ENCODE data around the gene CEMIP. TPM values are rescaled to one million over a fixed set of nuclear protein-coding genes. Genes with fewer than 3 reads are reported as not detected.

Gene CEMIP
- total and polyA plus RNA-seq, 2 of the 13 experiments (the other 11 are each of a cell fraction or from before 2014, with no cell fraction given) = 4.3 to 28.5 TPM

DNA sequence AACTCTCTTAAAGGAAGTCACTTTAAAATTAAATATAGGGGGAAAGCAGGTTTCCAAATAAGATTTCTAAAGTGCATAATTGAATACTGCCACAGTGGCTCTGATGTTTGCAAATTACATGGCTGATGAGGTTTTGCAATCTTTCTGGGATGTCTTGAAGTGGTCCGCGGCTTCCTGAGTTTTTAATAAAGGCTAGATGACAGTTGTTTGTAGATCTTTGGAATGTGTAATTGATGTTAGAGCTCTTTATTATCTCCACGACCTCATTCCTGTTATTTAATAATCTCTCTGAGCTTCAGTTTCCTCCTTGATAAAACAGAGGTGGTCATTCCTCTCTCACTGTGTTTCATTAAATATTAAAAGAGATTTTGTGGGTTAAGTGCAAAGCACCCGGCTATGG lies 27.0 kb upstream of the CEMIP start:
- FAIRE-seq (no peak), ATAC-seq (no peak)
- intact Hi-C loops (cut with micrococcal nuclease; ENCODE audit: unreplicated experiment) = no loop called here

More for the DNA sequence above, 27.0 kb upstream of the CEMIP start:
- no peaks in the 10 kb centered on the region for H3K9me3 ChIP-seq (ENCODE audit: low read length)
- no peak overlapping the region for H3K27ac ChIP-seq (ENCODE audit: extremely low read length, insufficient read depth, low read length)
- no peaks in the 10 kb centered on the region for H3K27me3 ChIP-seq (ENCODE audit: control insufficient read depth in 1 of 2, insufficient read depth in 2 of 2, low read length in 2 of 2)
- 86% methylated on average over 4 of the region's 4 CpGs for WGBS (ENCODE audit: low lambda C conversion rate)
- no peak overlapping the region for H2AFZ ChIP-seq (ENCODE audit: low read length)
- H3K79me2 ChIP-seq (ENCODE audit: insufficient read depth, low read length) = no peaks in the 10 kb centered on the region
- TF ChIP-seq, protein P1, sequence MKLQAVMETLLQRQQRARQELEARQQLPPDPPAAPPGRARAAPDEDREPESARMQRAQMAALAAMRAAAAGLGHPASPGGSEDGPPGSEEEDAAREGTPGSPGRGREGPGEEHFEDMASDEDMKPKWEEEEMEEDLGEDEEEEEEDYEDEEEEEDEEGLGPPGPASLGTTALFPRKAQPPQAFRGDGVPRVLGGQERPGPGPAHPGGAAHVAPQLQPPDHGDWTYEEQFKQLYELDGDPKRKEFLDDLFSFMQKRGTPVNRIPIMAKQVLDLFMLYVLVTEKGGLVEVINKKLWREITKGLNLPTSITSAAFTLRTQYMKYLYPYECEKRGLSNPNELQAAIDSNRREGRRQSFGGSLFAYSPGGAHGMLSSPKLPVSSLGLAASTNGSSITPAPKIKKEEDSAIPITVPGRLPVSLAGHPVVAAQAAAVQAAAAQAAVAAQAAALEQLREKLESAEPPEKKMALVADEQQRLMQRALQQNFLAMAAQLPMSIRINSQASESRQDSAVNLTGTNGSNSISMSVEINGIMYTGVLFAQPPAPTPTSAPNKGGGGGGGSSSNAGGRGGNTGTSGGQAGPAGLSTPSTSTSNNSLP (IDR thresholded peaks at IDR 0.05; ENCODE audit: low read depth, low read length) = no peak
- TF ChIP-seq, protein P2, sequence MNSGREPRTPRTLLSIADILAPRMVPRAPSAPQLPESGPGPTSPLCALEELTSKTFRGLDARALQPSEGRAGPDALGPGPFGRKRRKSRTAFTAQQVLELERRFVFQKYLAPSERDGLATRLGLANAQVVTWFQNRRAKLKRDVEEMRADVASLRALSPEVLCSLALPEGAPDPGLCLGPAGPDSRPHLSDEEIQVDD (CRISPR knock-in tag; IDR thresholded peaks at IDR 0.05; ENCODE audit: borderline replicate concordance) = no peak
- TF ChIP-seq SRSF4 (IDR thresholded peaks at IDR 0.05; ENCODE audit: low read depth, low read length, poor library complexity, severe bottlenecking) (no peak), SMARCC2 (IDR thresholded peaks at IDR 0.05) (no peak), RXRB (CRISPR knock-in tag; IDR thresholded peaks at IDR 0.05; ENCODE audit: borderline replicate concordance) (no peak), TEAD2 (CRISPR knock-in tag; IDR thresholded peaks at IDR 0.05) (no peak), NR2F6 (IDR thresholded peaks at IDR 0.05) (no peak), NR2F6 (CRISPR knock-in tag; IDR thresholded peaks at IDR 0.05) (no peak)
- TF ChIP-seq, protein P3, sequence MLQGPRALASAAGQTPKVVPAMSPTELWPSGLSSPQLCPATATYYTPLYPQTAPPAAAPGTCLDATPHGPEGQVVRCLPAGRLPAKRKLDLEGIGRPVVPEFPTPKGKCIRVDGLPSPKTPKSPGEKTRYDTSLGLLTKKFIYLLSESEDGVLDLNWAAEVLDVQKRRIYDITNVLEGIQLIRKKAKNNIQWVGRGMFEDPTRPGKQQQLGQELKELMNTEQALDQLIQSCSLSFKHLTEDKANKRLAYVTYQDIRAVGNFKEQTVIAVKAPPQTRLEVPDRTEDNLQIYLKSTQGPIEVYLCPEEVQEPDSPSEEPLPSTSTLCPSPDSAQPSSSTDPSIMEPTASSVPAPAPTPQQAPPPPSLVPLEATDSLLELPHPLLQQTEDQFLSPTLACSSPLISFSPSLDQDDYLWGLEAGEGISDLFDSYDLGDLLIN (CRISPR knock-in tag; IDR thresholded peaks at IDR 0.05; ENCODE audit: borderline replicate concordance) = no peak
- TF ChIP-seq, protein P4, sequence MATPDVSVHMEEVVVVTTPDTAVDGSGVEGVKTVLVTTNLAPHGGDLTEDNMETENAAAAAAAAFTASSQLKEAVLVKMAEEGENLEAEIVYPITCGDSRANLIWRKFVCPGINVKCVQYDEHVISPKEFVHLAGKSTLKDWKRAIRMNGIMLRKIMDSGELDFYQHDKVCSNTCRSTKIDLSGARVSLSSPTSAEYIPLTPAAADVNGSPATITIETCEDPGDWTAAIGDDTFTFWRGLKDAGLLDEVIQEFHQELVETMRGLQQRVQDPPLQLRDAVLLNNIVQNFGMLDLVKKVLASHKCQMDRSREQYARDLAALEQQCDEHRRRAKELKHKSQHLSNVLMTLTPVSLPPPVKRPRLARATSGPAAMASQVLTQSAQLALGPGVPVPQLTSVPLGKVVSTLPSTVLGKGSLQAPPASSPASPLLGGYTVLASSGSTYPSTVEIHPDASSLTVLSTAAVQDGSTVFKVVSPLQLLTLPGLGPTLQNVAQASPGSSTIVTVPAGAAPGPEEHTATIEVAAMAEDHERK (CRISPR knock-in tag; IDR thresholded peaks at IDR 0.05; ENCODE audit: low read depth) = no peak
- TF ChIP-seq, protein P5, sequence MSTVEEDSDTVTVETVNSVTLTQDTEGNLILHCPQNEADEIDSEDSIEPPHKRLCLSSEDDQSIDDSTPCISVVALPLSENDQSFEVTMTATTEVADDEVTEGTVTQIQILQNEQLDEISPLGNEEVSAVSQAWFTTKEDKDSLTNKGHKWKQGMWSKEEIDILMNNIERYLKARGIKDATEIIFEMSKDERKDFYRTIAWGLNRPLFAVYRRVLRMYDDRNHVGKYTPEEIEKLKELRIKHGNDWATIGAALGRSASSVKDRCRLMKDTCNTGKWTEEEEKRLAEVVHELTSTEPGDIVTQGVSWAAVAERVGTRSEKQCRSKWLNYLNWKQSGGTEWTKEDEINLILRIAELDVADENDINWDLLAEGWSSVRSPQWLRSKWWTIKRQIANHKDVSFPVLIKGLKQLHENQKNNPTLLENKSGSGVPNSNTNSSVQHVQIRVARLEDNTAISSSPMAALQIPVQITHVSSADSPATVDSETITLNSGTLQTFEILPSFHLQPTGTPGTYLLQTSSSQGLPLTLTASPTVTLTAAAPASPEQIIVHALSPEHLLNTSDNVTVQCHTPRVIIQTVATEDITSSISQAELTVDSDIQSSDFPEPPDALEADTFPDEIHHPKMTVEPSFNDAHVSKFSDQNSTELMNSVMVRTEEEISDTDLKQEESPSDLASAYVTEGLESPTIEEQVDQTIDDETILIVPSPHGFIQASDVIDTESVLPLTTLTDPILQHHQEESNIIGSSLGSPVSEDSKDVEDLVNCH (CRISPR knock-in tag; IDR thresholded peaks at IDR 0.05) = no peak
- TF ChIP-seq, protein P6, sequence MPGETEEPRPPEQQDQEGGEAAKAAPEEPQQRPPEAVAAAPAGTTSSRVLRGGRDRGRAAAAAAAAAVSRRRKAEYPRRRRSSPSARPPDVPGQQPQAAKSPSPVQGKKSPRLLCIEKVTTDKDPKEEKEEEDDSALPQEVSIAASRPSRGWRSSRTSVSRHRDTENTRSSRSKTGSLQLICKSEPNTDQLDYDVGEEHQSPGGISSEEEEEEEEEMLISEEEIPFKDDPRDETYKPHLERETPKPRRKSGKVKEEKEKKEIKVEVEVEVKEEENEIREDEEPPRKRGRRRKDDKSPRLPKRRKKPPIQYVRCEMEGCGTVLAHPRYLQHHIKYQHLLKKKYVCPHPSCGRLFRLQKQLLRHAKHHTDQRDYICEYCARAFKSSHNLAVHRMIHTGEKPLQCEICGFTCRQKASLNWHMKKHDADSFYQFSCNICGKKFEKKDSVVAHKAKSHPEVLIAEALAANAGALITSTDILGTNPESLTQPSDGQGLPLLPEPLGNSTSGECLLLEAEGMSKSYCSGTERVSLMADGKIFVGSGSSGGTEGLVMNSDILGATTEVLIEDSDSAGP (CRISPR knock-in tag; IDR thresholded peaks at IDR 0.05; ENCODE audit: borderline replicate concordance) = no peak
- TF ChIP-seq, protein P7, sequence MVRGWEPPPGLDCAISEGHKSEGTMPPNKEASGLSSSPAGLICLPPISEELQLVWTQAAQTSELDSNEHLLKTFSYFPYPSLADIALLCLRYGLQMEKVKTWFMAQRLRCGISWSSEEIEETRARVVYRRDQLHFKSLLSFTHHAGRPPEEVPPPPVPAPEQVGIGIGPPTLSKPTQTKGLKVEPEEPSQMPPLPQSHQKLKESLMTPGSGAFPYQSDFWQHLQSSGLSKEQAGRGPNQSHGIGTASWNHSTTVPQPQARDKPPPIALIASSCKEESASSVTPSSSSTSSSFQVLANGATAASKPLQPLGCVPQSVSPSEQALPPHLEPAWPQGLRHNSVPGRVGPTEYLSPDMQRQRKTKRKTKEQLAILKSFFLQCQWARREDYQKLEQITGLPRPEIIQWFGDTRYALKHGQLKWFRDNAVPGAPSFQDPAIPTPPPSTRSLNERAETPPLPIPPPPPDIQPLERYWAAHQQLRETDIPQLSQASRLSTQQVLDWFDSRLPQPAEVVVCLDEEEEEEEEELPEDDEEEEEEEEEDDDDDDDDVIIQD (CRISPR knock-in tag; IDR thresholded peaks at IDR 0.05; ENCODE audit: low read depth) = no peak
- no peak overlapping the region for H3K4me3 ChIP-seq (replicated peaks in 1 of 3; ENCODE audit: insufficient read depth in 1 of 3, low read depth in 2 of 3, low read length in 3 of 3)
- H4K20me1 ChIP-seq (ENCODE audit: insufficient read depth, low read length) = no peaks in the 10 kb centered on the region
- H3K4me1 ChIP-seq (ENCODE audit: insufficient read depth, low read length) = no peaks in the 10 kb centered on the region
- no peak for DNase-seq (ENCODE audit: low spot score)
- no peak overlapping the region for H3K9ac ChIP-seq (ENCODE audit: insufficient read depth, low read depth, low read length)
- in situ Hi-C loops (cut with HindIII; ENCODE audit: extremely low pct_ligation_motif_present, low pct_unique_long_range_greater_than_20kb) = no loop called here
- CTCF ChIA-PET (ENCODE audit: low intra/inter-chr PET ratio, low total read pairs) = no interaction called here
- POLR2A ChIA-PET = no interaction called here
- BruUV-seq (replicated peaks) = no TSS peak
- no peak overlapping the region for H3K4me2 ChIP-seq (ENCODE audit: low read depth, low read length)
- no peaks in the 10 kb centered on the region; a peak in 2 of 5 replicates for H3K36me3 ChIP-seq (replicated peaks in 1 of 2; ENCODE audit: control insufficient read depth in 1 of 2, insufficient read depth in 2 of 2, low read length in 2 of 2)
